HCT116 (cell line): ENCODE data around the gene ATG9A. TPM values are rescaled to one million over a fixed set of nuclear protein-coding genes. Genes with fewer than 3 reads are reported as not detected.

ENCODE experiments used
- ATAC-seq: fragments of 200-7000 bp; cut with Tn5 transposase; 2 replicates; pipeline ENCODE4 v1.9.1; 2020; ENCODE audit warnings: mild to moderate bottlenecking, moderate library complexity
- BruUV-seq: library from RNA; stranded (reverse); fragments of 400-500 nt; replicated peaks from 2 replicates; lab custom pipeline; 2021; lab: Mats Ljungman, UMichigan
- CTCF ChIA-PET: fragments of 300-600 bp; sonication (Branson Sonifier 250); formaldehyde crosslinking; loops from one replicate; lab custom pipeline; 2021; ENCODE audit warnings: antibody characterized with exemption; lab: Charles Lee
- POLR2A ChIA-PET: fragments of 300-600, 350-600 bp; sonication (Branson Sonifier 250); formaldehyde crosslinking; loops from one replicate; lab custom pipeline; 2021; ENCODE audit warnings: antibody characterized with exemption; lab: Charles Lee
- RAD21 ChIA-PET, 2 experiments: fragments of 300-600 bp; sonication (Branson Sonifier 250); formaldehyde crosslinking; loops; one replicate each; lab custom pipeline; 2023; ENCODE audit warnings: low total read pairs in 2 of 2; ENCODE audit not compliant: uncharacterized antibody in 2 of 2, unreplicated experiment in 2 of 2, low non-redundant PET in 1 of 2; lab: Charles Lee
- DNase-seq: peaks from one replicate; pipeline ENCODE4 v3.0.0-alpha.2; 2010; ENCODE audit warnings: low read depth, low spot score
- H2AFZ ChIP-seq: fragments of 200-600 bp; shearing (Covaris generic), sonication (generic); 2 replicates; pipeline ENCODE4 v1.6.1; 2017; ENCODE audit warnings: low read depth, mixed run types, mixed read lengths, antibody characterized with exemption, low read length; ENCODE audit not compliant: poor library complexity, severe bottlenecking
- H3K27ac ChIP-seq: 2 replicates; pipeline ENCODE4 v1.5.1; 2012; ENCODE audit warnings: low read depth, low read length
- H3K27me3 ChIP-seq: fragments of 200-600 bp; sonication (generic); 2 replicates; pipeline ENCODE4 v1.6.1; 2016; ENCODE audit warnings: mixed run types, low read length, mixed read lengths; ENCODE audit not compliant: insufficient read depth
- H3K36me3 ChIP-seq, 2 experiments: fragments of 200-500 bp in 1 of 2; fragments of 200-600 bp in 1 of 2; sonication (Bioruptor generic) in 1 of 2; sonication (generic) in 1 of 2; 2 replicates each; pipeline versions ENCODE4 v1.5.1 to v1.6.1; 2014 to 2016; ENCODE audit warnings: low read length in 2 of 2, inconsistent platforms in 1 of 2, mixed read lengths in 1 of 2, mixed run types in 1 of 2; ENCODE audit not compliant: insufficient read depth in 2 of 2, control insufficient read depth in 1 of 2
- H3K4me1 ChIP-seq, 2 experiments: fragments of 200-600 bp in 1 of 2; sonication (generic) in 1 of 2; 2 replicates each; pipeline versions ENCODE4 v1.5.1 to v1.6.1; 2012 to 2017; ENCODE audit warnings: low read length in 2 of 2, inconsistent platforms in 1 of 2, mild to moderate bottlenecking in 1 of 2, mixed read lengths in 1 of 2, mixed run types in 1 of 2, moderate library complexity in 1 of 2; ENCODE audit not compliant: insufficient read depth in 2 of 2, control insufficient read depth in 1 of 2
- H3K4me2 ChIP-seq: fragments of 200-600 bp; sonication (generic); 2 replicates; pipeline ENCODE4 v1.6.1; 2017; ENCODE audit warnings: mixed run types, low read length, mixed read lengths
- H3K4me3 ChIP-seq, 2 experiments: fragments of 200-600 bp in 1 of 2; sonication (generic) in 1 of 2; replicated peaks in 1 of 2; 2 replicates each; pipeline ENCODE4 v1.5.1; 2011 to 2016; ENCODE audit warnings: low read length in 2 of 2, control low read depth in 1 of 2, low read depth in 1 of 2, mild to moderate bottlenecking in 1 of 2, mixed read lengths in 1 of 2, mixed run types in 1 of 2
- H3K79me2 ChIP-seq: fragments of 200-600 bp; sonication (generic); 2 replicates; pipeline ENCODE4 v1.6.1; 2017; ENCODE audit warnings: mild to moderate bottlenecking, mixed run types, low read length, moderate library complexity, mixed read lengths; ENCODE audit not compliant: insufficient read depth
- H3K9ac ChIP-seq: fragments of 200-600 bp; sonication (generic); 2 replicates; pipeline ENCODE4 v1.6.1; 2016; ENCODE audit warnings: low read length, mixed read lengths
- H3K9me2 ChIP-seq: fragments of 200-600 bp; sonication (generic), shearing (Covaris generic); 2 replicates; pipeline ENCODE4 v1.6.1; 2017; ENCODE audit warnings: mixed run types, mild to moderate bottlenecking, moderate library complexity; ENCODE audit not compliant: insufficient read depth
- H3K9me3 ChIP-seq, 2 experiments: fragments of 200-500 bp in 1 of 2; fragments of 200-600 bp in 1 of 2; sonication (Bioruptor generic) in 1 of 2; sonication (generic) in 1 of 2; 2 replicates each; pipeline ENCODE4 v1.6.1; 2014 to 2017; ENCODE audit warnings: low read length in 2 of 2, mixed read lengths in 2 of 2, inconsistent platforms in 1 of 2, low read depth in 1 of 2, mild to moderate bottlenecking in 1 of 2, mixed run types in 1 of 2, moderate library complexity in 1 of 2; ENCODE audit not compliant: control insufficient read depth in 1 of 2, insufficient read depth in 1 of 2
- H4K20me1 ChIP-seq: fragments of 200-600 bp; sonication (generic), shearing (Covaris generic); 2 replicates; pipeline ENCODE4 v1.6.1; 2017; ENCODE audit warnings: mixed run types, mild to moderate bottlenecking, moderate library complexity; ENCODE audit not compliant: insufficient read depth
- ATF3 ChIP-seq: IDR thresholded peaks from 2 replicates; pipeline ENCODE4 v1.6.1; 2012
- CBX3 ChIP-seq: IDR thresholded peaks from 2 replicates; pipeline ENCODE4 v1.6.1; 2012; ENCODE audit warnings: low read depth
- CEBPB ChIP-seq: IDR thresholded peaks from 2 replicates; pipeline ENCODE4 v1.6.1; 2012; ENCODE audit warnings: low read depth
- CTCF ChIP-seq, 3 experiments: fragments of 200-600 bp in 1 of 3; sonication (generic) in 1 of 3; IDR thresholded peaks in 2 of 3; conservative IDR thresholded peaks in 1 of 3; 2 replicates each; pipeline ENCODE4 v1.5.1; 2012 to 2017; ENCODE audit warnings: low read depth in 2 of 3, low read length in 2 of 3, antibody characterized with exemption in 1 of 3, borderline replicate concordance in 1 of 3, control low read depth in 1 of 3, mild to moderate bottlenecking in 1 of 3, mixed read lengths in 1 of 3, mixed run types in 1 of 3, moderate library complexity in 1 of 3; ENCODE audit not compliant: insufficient read depth in 1 of 3
- EGR1 ChIP-seq: IDR thresholded peaks from 2 replicates; pipeline ENCODE4 v1.6.1; 2012; ENCODE audit warnings: low read depth
- ELF1 ChIP-seq: IDR thresholded peaks from 2 replicates; pipeline ENCODE4 v1.6.1; 2012; ENCODE audit warnings: low read depth, borderline replicate concordance
- EZH2 ChIP-seq: fragments of 200-600 bp; sonication (generic); IDR thresholded peaks from 2 replicates; pipeline ENCODE4 v1.6.1; 2017; ENCODE audit warnings: antibody characterized with exemption, mixed run types
- EZH2phosphoT487 ChIP-seq: fragments of 200-600 bp; IDR thresholded peaks from 2 replicates; pipeline ENCODE4 v1.6.1; 2018; ENCODE audit warnings: antibody characterized with exemption, borderline replicate concordance
- JUND ChIP-seq: IDR thresholded peaks from 2 replicates; pipeline ENCODE4 v1.6.1; 2012
- MAX ChIP-seq: IDR thresholded peaks from 2 replicates; pipeline ENCODE4 v1.6.1; 2012
- POLR2A ChIP-seq: IDR thresholded peaks from 2 replicates; pipeline ENCODE4 v1.7.0; 2011; ENCODE audit warnings: borderline replicate concordance; ENCODE audit not compliant: insufficient read depth, insufficient read length; ENCODE audit errors: extremely low read depth
- POLR2AphosphoS5 ChIP-seq: IDR thresholded peaks from 2 replicates; pipeline ENCODE4 v1.6.1; 2011; ENCODE audit warnings: mild to moderate bottlenecking, low read depth, low read length, moderate library complexity
- RAD21 ChIP-seq: IDR thresholded peaks from 2 replicates; pipeline ENCODE4 v1.6.1; 2012; ENCODE audit warnings: low read depth, mild to moderate bottlenecking
- SIN3A ChIP-seq: IDR thresholded peaks from 2 replicates; pipeline ENCODE4 v1.6.1; 2012; ENCODE audit warnings: low read depth
- SP1 ChIP-seq: IDR thresholded peaks from 2 replicates; pipeline ENCODE4 v1.6.1; 2012; ENCODE audit warnings: low read depth
- SRF ChIP-seq: IDR thresholded peaks from 2 replicates; pipeline ENCODE4 v1.6.1; 2012; ENCODE audit warnings: low read depth
- YY1 ChIP-seq: IDR thresholded peaks from 2 replicates; pipeline ENCODE4 v1.6.1; 2011; ENCODE audit warnings: low read length, low read depth, moderate library complexity, mild to moderate bottlenecking; ENCODE audit not compliant: insufficient replicate concordance; ENCODE audit errors: extremely low read depth
- ZFX ChIP-seq: fragments of 450-650 bp; IDR thresholded peaks from 2 replicates; pipeline ENCODE4 v1.6.1; 2017
- ZNF274 ChIP-seq: fragments of 200-500 bp; sonication (Bioruptor generic); IDR thresholded peaks from 2 replicates; pipeline ENCODE4 v1.6.1; 2014; ENCODE audit warnings: mild to moderate bottlenecking, low read depth, low read length, inconsistent platforms
- intact Hi-C: fragments of 100-400 bp; cut with micrococcal nuclease; formaldehyde crosslinking; loops from 2 replicates; pipeline ENCODE4 v1.10.0; 2022
- total RNA-seq: library from RNA; stranded (reverse); gene quantifications from one replicate; pipeline ENCODE4 v1.2.1, GENCODE V29; 2021; ENCODE audit not compliant: unreplicated experiment
- TF ChIP-seq, protein P1 (sequence below): IDR thresholded peaks from 2 replicates; pipeline ENCODE4 v1.6.1; 2012; ENCODE audit warnings: low read depth

Gene ATG9A
- total RNA-seq, 1 experiment from 2014 or later = 51.8 TPM

- ChIA-PET POLR2A (no interaction called here), CTCF (interaction anchor here (0.6 to 2.7 kb wide), 5 partner anchors 12 to 76 kb away, joined by 3 to 12 read pairs (median 4); partner anchors contain the start of gene ZFAND2B), RAD21 (interaction anchor here in 1 of 2 experiments (1.5 kb wide), 1 partner anchor 43 kb away, joined by 5 read pairs; the partner anchor contains the start of gene CNPPD1)
- peak within 1 kb of the TSS; percentile 56 to 70 for H3K4me3 ChIP-seq
- H2AFZ ChIP-seq = no peak within 1 kb of the TSS
- TSS peak; percentile 56 for BruUV-seq
- no peaks in the 10 kb centered on the region for H3K9me2 ChIP-seq
- H4K20me1 ChIP-seq = no peaks in the 10 kb centered on the region
- peaks cover 11 to 21% of the 10 kb centered on the region in 2 experiments; a peak in 3 of 4 replicates for H3K36me3 ChIP-seq
- peak; percentile 80 for ATAC-seq
- H3K27me3 ChIP-seq = no peaks in the 10 kb centered on the region
- DNase-seq = peak; percentile 70
- H3K9ac ChIP-seq = peak within 1 kb of the TSS; percentile 76
- H3K9me3 ChIP-seq = no peaks in the 10 kb centered on the region
- intact Hi-C loops = loop anchor here (1.0 kb wide), 1 partner anchor 55 kb away; no protein-coding TSS in a partner anchor
- H3K79me2 ChIP-seq = no peaks in the 10 kb centered on the region
- peak within 1 kb of the TSS; percentile 100 for H3K4me2 ChIP-seq
- H3K4me1 ChIP-seq = peaks cover 9 to 37% of the 10 kb centered on the region in 2 experiments; a peak in 3 of 4 replicates
- H3K27ac ChIP-seq = peak within 1 kb of the TSS; percentile 81
- TF ChIP-seq, protein P1, sequence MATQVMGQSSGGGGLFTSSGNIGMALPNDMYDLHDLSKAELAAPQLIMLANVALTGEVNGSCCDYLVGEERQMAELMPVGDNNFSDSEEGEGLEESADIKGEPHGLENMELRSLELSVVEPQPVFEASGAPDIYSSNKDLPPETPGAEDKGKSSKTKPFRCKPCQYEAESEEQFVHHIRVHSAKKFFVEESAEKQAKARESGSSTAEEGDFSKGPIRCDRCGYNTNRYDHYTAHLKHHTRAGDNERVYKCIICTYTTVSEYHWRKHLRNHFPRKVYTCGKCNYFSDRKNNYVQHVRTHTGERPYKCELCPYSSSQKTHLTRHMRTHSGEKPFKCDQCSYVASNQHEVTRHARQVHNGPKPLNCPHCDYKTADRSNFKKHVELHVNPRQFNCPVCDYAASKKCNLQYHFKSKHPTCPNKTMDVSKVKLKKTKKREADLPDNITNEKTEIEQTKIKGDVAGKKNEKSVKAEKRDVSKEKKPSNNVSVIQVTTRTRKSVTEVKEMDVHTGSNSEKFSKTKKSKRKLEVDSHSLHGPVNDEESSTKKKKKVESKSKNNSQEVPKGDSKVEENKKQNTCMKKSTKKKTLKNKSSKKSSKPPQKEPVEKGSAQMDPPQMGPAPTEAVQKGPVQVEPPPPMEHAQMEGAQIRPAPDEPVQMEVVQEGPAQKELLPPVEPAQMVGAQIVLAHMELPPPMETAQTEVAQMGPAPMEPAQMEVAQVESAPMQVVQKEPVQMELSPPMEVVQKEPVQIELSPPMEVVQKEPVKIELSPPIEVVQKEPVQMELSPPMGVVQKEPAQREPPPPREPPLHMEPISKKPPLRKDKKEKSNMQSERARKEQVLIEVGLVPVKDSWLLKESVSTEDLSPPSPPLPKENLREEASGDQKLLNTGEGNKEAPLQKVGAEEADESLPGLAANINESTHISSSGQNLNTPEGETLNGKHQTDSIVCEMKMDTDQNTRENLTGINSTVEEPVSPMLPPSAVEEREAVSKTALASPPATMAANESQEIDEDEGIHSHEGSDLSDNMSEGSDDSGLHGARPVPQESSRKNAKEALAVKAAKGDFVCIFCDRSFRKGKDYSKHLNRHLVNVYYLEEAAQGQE = no peak
- TF ChIP-seq SRF = no peak
- no peak for TF ChIP-seq CTCF (IDR thresholded peaks at IDR 0.05 in 2 of 3, conservative IDR thresholded peaks at IDR 0.05 in 1 of 3; ENCODE audit: borderline replicate concordance in 1 of 3, insufficient read depth in 1 of 3, low read depth in 2 of 3, low read length in 2 of 3)
- TF ChIP-seq JUND = no peak
- TF ChIP-seq SIN3A = peak; percentile 80; the same call in 1 of the 2 replicates
- no peak for TF ChIP-seq YY1
- no peak for TF ChIP-seq ZNF274
- TF ChIP-seq RAD21 = no peak
- no peak for TF ChIP-seq EZH2
- TF ChIP-seq CEBPB = no peak
- TF ChIP-seq ZFX = peak; percentile 87
- peak; percentile 52; the same call in 1 of the 2 replicates for TF ChIP-seq SP1
- peak; percentile 73 for TF ChIP-seq POLR2AphosphoS5
- no peak for TF ChIP-seq CBX3
- peak; percentile 95 for TF ChIP-seq MAX
- no peak for TF ChIP-seq ATF3
- no peak for TF ChIP-seq EZH2phosphoT487
- no peak; the same call in 1 of the 2 replicates for TF ChIP-seq EGR1
- no peak for TF ChIP-seq ELF1
- TF ChIP-seq POLR2A = no peak
Measured at GRCh38 chr2:219218732-219219701, 10.4 kb downstream of the ATG9A start, which contains the start of gene ABCB6. TSS of gene ABCB6 (minus strand) at chr2:219218958. CDS start at chr2:219218673, 285 bp downstream.
